SK-N-SH (cell line): ENCODE data around the gene CALML4. TPM values are rescaled to one million over a fixed set of nuclear protein-coding genes. Genes with fewer than 3 reads are reported as not detected.
"Not testable (repeated sequence)": the region's sequence is repeated elsewhere in the genome, so short reads cannot be mapped to it uniquely, and the experiment has no call there.

Experiments
- CTCF ChIA-PET: fragments of 300-600, 350-600 bp; formaldehyde crosslinking; extraction: SDS; loops from one replicate; lab custom pipeline; 2021; lab: Yijun Ruan, JAX
- POLR2A ChIA-PET: fragments of 350-600 bp; sonication (Branson Sonifier 250); formaldehyde crosslinking; extraction: SDS; loops from one replicate; lab custom pipeline; 2020; ENCODE audit warnings: antibody characterized with exemption, inconsistent platforms; lab: Yijun Ruan, JAX
- DNase-seq: peaks from one replicate; pipeline ENCODE4 v3.0.0; 2012
- H2AFZ ChIP-seq: fragments of 200-600 bp; sonication (generic); 2 replicates; pipeline ENCODE4 v1.8.1; 2016; ENCODE audit warnings: antibody characterized with exemption, mild to moderate bottlenecking, low read depth
- H3F3A ChIP-seq: fragments of 200-600 bp; sonication (generic); replicated peaks from 2 replicates; pipeline ENCODE3; 2016; ENCODE audit warnings: antibody characterized with exemption, mild to moderate bottlenecking; ENCODE audit not compliant: insufficient read depth
- H3K27ac ChIP-seq, 2 experiments: fragments of 200-500 bp in 1 of 2; fragments of 200-600 bp in 1 of 2; sonication (Bioruptor generic) in 1 of 2; sonication (generic), shearing (Covaris generic) in 1 of 2; 2 replicates each; pipeline versions ENCODE4 v1.5.1 to v1.6.1; 2014 to 2016; ENCODE audit warnings: low read depth in 2 of 2, inconsistent platforms in 1 of 2, low read length in 1 of 2, mild to moderate bottlenecking in 1 of 2, mixed read lengths in 1 of 2
- H3K27me3 ChIP-seq: fragments of 200-600 bp; sonication (generic), shearing (Covaris generic); 2 replicates; pipeline ENCODE4 v1.6.1; 2016; ENCODE audit warnings: mixed run types; ENCODE audit not compliant: insufficient read depth
- H3K36me3 ChIP-seq, 2 experiments: fragments of 200-500 bp in 1 of 2; fragments of 200-600 bp in 1 of 2; sonication (Bioruptor generic) in 1 of 2; sonication (generic) in 1 of 2; replicated peaks in 1 of 2; 2 replicates each; pipeline versions ENCODE3 to v1.5.1; 2014 to 2016; ENCODE audit warnings: low read length in 1 of 2, mild to moderate bottlenecking in 1 of 2; ENCODE audit not compliant: insufficient read depth in 2 of 2, control insufficient read depth in 1 of 2
- H3K4me1 ChIP-seq, 2 experiments: fragments of 200-500 bp in 1 of 2; fragments of 200-600 bp in 1 of 2; sonication (Bioruptor generic) in 1 of 2; sonication (generic), shearing (Covaris generic) in 1 of 2; 2 replicates each; pipeline versions ENCODE4 v1.5.1 to v1.6.1; 2014 to 2016; ENCODE audit warnings: low read depth in 1 of 2, low read length in 1 of 2, mixed run types in 1 of 2; ENCODE audit not compliant: insufficient read depth in 2 of 2, control insufficient read depth in 1 of 2
- H3K4me2 ChIP-seq: fragments of 200-600 bp; sonication (generic), shearing (Covaris generic); 2 replicates; pipeline ENCODE4 v1.6.1; 2017; ENCODE audit warnings: mixed run types
- H3K4me3 ChIP-seq, 2 experiments: fragments of 200-500 bp in 1 of 2; fragments of 200-600 bp in 1 of 2; sonication (Bioruptor generic) in 1 of 2; sonication (generic), shearing (Covaris generic) in 1 of 2; 2 replicates each; pipeline versions ENCODE4 v1.5.1 to v1.8.1; 2014 to 2016; ENCODE audit warnings: low read depth in 2 of 2, inconsistent platforms in 1 of 2, low read length in 1 of 2, mild to moderate bottlenecking in 1 of 2, mixed read lengths in 1 of 2, moderate library complexity in 1 of 2
- H3K79me2 ChIP-seq: fragments of 200-600 bp; sonication (generic); 2 replicates; pipeline ENCODE4 v1.8.1; 2017; ENCODE audit warnings: mild to moderate bottlenecking; ENCODE audit not compliant: insufficient read depth
- H3K9ac ChIP-seq: fragments of 200-600 bp; sonication (generic); 2 replicates; pipeline ENCODE4 v1.6.1; 2017; ENCODE audit warnings: mixed run types
- H3K9me2 ChIP-seq: fragments of 200-600 bp; sonication (generic); 2 replicates; pipeline ENCODE4 v1.6.1; 2017; ENCODE audit warnings: mixed run types
- H3K9me3 ChIP-seq: fragments of 200-600 bp; sonication (generic); 2 replicates; pipeline ENCODE4 v1.6.1; 2017; ENCODE audit warnings: mixed run types, mild to moderate bottlenecking, moderate library complexity
- H4K20me1 ChIP-seq: fragments of 200-600 bp; sonication (generic); 2 replicates; pipeline ENCODE4 v1.6.1; 2017; ENCODE audit warnings: mild to moderate bottlenecking, mixed run types; ENCODE audit not compliant: insufficient read depth
- EZH2phosphoT487 ChIP-seq: fragments of 200-600 bp; sonication (generic); IDR thresholded peaks from 2 replicates; pipeline ENCODE4 v1.6.1; 2017; ENCODE audit warnings: low read depth, mixed run types, mild to moderate bottlenecking, antibody characterized with exemption, moderate library complexity, borderline replicate concordance
- FOXJ3 ChIP-seq: sonication (generic); formaldehyde crosslinking; IDR thresholded peaks from 2 replicates; pipeline ENCODE4 v1.5.1; 2020; ENCODE audit warnings: mild to moderate bottlenecking, missing genetic modification reagents
- GABPA ChIP-seq: IDR thresholded peaks from 2 replicates; pipeline ENCODE4 v1.4.0; 2012; ENCODE audit warnings: low read depth, mild to moderate bottlenecking
- JUND ChIP-seq: IDR thresholded peaks from 2 replicates; pipeline ENCODE4 v1.4.0; 2012
- MEF2A ChIP-seq: IDR thresholded peaks from 2 replicates; pipeline ENCODE4 v1.4.0; 2012; ENCODE audit warnings: low read depth, borderline replicate concordance
- NFIC ChIP-seq: IDR thresholded peaks from 2 replicates; pipeline ENCODE4 v1.4.0; 2012; ENCODE audit warnings: borderline replicate concordance
- NRF1 ChIP-seq: IDR thresholded peaks from 2 replicates; pipeline ENCODE4 v1.6.1; 2012; ENCODE audit warnings: low read depth, mild to moderate bottlenecking, low read length
- POLR2AphosphoS5 ChIP-seq: IDR thresholded peaks from 2 replicates; pipeline ENCODE4 v1.6.1; 2012; ENCODE audit warnings: low read depth, low read length
- RAD21 ChIP-seq: IDR thresholded peaks from 2 replicates; pipeline ENCODE4 v1.6.1; 2012; ENCODE audit warnings: mild to moderate bottlenecking, low read length
- RCOR1 ChIP-seq: fragments of 150-350 bp; IDR thresholded peaks from 2 replicates; pipeline ENCODE4 v1.6.1; 2017; ENCODE audit warnings: antibody characterized with exemption, low read length
- RFX5 ChIP-seq: IDR thresholded peaks from 2 replicates; pipeline ENCODE4 v1.6.1; 2012; ENCODE audit warnings: mild to moderate bottlenecking, improper control_type of control experiment, low read length
- RXRA ChIP-seq: IDR thresholded peaks from 2 replicates; pipeline ENCODE4 v1.4.0; 2012; ENCODE audit warnings: low read depth, mild to moderate bottlenecking, borderline replicate concordance
- SIN3A ChIP-seq: IDR thresholded peaks from 2 replicates; pipeline ENCODE4 v1.6.1; 2012; ENCODE audit warnings: low read depth, mild to moderate bottlenecking, low read length, moderate library complexity, borderline replicate concordance
- SMC3 ChIP-seq: IDR thresholded peaks from 2 replicates; pipeline ENCODE4 v1.6.1; 2012; ENCODE audit warnings: low read depth, low read length, improper control_type of control experiment
- TAF1 ChIP-seq: IDR thresholded peaks from 2 replicates; pipeline ENCODE4 v1.6.1; 2012; ENCODE audit warnings: low read depth, mild to moderate bottlenecking, low read length, moderate library complexity, borderline replicate concordance
- WGBS: methylation state at CpG from one replicate; pipeline ENCODE4 v1.1.6; 2017; ENCODE audit warnings: low lambda C conversion rate; 5-methylcytosine and 5-hydroxymethylcytosine counted together
- polyA plus RNA-seq, 3 experiments: library from polyadenylated mRNA; depleted of rRNA; stranded (reverse); fragments of >200 nt; gene quantifications; 2 replicates each; pipeline ENCODE4 v1.2.3, GENCODE V29; 2012
- TF ChIP-seq, protein P1 (sequence below): fragments of 200-600 bp; sonication (generic); IDR thresholded peaks from 2 replicates; pipeline ENCODE4 v1.6.1; 2017; ENCODE audit warnings: antibody characterized with exemption, mild to moderate bottlenecking, moderate library complexity
- TF ChIP-seq, protein P2 (sequence below): fragments of 150-350 bp; IDR thresholded peaks from 2 replicates; pipeline ENCODE4 v1.6.1; 2016; ENCODE audit warnings: mild to moderate bottlenecking, low read depth, low read length
- TF ChIP-seq, protein P3 (sequence below): IDR thresholded peaks from 2 replicates; pipeline ENCODE4 v1.6.1; 2012; ENCODE audit warnings: mild to moderate bottlenecking, low read depth, low read length, moderate library complexity
- TF ChIP-seq, protein P4 (sequence below): fragments of 150-350 bp; IDR thresholded peaks from 2 replicates; pipeline ENCODE4 v1.6.1; 2017; ENCODE audit warnings: antibody characterized with exemption, low read length, low read depth, borderline replicate concordance
- TF ChIP-seq, protein P5 (sequence below): IDR thresholded peaks from 2 replicates; pipeline ENCODE4 v1.4.0; 2012; ENCODE audit warnings: low read depth, borderline replicate concordance

CALML4 gene
- polyA plus RNA-seq, 1 of the 3 experiments (the other 2 are of a cell fraction), result 3.1 TPM

DNA sequence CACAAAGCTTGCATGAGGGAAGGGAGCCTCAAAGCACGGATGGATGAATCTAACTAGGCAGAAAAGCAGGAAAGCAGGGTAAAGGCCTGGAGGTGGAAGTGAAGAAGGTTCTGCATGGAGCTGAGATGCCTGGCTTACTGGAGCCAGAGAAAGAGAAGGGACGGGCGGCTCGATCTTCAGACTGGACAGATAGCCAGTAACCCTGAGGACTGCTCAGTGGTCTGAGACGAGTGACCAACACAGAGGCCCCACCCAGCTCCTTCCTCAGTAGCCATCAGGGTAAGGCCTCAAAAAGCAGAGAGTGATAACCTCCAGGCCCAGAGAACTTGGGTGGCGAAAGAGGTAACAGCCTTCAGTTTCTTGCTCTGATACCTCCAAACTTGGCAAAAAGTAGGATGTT, 18.0 kb upstream of the CALML4 start:
- H3F3A ChIP-seq, result peaks cover 4% of the 10 kb centered on the region
- peaks cover 0 to 2% of the 10 kb centered on the region in 2 experiments for H3K36me3 ChIP-seq
- H3K4me3 ChIP-seq, result no peak overlapping the region
- POLR2A ChIA-PET, result no interaction called here
- no peaks in the 10 kb centered on the region for H3K9me2 ChIP-seq
- H3K9me3 ChIP-seq, result no peaks in the 10 kb centered on the region
- H3K27me3 ChIP-seq, result no peaks in the 10 kb centered on the region
- peaks cover 6% of the 10 kb centered on the region in 2 experiments; a peak in 1 of 4 replicates for H3K4me1 ChIP-seq
- no peak overlapping the region for H2AFZ ChIP-seq
- TF ChIP-seq, protein P1, sequence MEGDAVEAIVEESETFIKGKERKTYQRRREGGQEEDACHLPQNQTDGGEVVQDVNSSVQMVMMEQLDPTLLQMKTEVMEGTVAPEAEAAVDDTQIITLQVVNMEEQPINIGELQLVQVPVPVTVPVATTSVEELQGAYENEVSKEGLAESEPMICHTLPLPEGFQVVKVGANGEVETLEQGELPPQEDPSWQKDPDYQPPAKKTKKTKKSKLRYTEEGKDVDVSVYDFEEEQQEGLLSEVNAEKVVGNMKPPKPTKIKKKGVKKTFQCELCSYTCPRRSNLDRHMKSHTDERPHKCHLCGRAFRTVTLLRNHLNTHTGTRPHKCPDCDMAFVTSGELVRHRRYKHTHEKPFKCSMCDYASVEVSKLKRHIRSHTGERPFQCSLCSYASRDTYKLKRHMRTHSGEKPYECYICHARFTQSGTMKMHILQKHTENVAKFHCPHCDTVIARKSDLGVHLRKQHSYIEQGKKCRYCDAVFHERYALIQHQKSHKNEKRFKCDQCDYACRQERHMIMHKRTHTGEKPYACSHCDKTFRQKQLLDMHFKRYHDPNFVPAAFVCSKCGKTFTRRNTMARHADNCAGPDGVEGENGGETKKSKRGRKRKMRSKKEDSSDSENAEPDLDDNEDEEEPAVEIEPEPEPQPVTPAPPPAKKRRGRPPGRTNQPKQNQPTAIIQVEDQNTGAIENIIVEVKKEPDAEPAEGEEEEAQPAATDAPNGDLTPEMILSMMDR, result no peak
- TF ChIP-seq RCOR1 (no peak), RFX5 (no peak), RAD21 (no peak), RXRA (no peak), NFIC (no peak), NRF1 (no peak), EZH2phosphoT487 (no peak), TAF1 (no peak), POLR2AphosphoS5 (no peak), JUND (no peak), FOXJ3 (CRISPR knock-in tag) (no peak), MEF2A (no peak), GABPA (no peak), SIN3A (no peak), SMC3 (no peak)
- TF ChIP-seq, protein P2, sequence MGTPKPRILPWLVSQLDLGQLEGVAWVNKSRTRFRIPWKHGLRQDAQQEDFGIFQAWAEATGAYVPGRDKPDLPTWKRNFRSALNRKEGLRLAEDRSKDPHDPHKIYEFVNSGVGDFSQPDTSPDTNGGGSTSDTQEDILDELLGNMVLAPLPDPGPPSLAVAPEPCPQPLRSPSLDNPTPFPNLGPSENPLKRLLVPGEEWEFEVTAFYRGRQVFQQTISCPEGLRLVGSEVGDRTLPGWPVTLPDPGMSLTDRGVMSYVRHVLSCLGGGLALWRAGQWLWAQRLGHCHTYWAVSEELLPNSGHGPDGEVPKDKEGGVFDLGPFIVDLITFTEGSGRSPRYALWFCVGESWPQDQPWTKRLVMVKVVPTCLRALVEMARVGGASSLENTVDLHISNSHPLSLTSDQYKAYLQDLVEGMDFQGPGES, result no peak
- TF ChIP-seq, protein P3, sequence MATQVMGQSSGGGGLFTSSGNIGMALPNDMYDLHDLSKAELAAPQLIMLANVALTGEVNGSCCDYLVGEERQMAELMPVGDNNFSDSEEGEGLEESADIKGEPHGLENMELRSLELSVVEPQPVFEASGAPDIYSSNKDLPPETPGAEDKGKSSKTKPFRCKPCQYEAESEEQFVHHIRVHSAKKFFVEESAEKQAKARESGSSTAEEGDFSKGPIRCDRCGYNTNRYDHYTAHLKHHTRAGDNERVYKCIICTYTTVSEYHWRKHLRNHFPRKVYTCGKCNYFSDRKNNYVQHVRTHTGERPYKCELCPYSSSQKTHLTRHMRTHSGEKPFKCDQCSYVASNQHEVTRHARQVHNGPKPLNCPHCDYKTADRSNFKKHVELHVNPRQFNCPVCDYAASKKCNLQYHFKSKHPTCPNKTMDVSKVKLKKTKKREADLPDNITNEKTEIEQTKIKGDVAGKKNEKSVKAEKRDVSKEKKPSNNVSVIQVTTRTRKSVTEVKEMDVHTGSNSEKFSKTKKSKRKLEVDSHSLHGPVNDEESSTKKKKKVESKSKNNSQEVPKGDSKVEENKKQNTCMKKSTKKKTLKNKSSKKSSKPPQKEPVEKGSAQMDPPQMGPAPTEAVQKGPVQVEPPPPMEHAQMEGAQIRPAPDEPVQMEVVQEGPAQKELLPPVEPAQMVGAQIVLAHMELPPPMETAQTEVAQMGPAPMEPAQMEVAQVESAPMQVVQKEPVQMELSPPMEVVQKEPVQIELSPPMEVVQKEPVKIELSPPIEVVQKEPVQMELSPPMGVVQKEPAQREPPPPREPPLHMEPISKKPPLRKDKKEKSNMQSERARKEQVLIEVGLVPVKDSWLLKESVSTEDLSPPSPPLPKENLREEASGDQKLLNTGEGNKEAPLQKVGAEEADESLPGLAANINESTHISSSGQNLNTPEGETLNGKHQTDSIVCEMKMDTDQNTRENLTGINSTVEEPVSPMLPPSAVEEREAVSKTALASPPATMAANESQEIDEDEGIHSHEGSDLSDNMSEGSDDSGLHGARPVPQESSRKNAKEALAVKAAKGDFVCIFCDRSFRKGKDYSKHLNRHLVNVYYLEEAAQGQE, result no peak
- TF ChIP-seq, protein P4, sequence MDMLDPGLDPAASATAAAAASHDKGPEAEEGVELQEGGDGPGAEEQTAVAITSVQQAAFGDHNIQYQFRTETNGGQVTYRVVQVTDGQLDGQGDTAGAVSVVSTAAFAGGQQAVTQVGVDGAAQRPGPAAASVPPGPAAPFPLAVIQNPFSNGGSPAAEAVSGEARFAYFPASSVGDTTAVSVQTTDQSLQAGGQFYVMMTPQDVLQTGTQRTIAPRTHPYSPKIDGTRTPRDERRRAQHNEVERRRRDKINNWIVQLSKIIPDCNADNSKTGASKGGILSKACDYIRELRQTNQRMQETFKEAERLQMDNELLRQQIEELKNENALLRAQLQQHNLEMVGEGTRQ, result no peak
- TF ChIP-seq, protein P5, sequence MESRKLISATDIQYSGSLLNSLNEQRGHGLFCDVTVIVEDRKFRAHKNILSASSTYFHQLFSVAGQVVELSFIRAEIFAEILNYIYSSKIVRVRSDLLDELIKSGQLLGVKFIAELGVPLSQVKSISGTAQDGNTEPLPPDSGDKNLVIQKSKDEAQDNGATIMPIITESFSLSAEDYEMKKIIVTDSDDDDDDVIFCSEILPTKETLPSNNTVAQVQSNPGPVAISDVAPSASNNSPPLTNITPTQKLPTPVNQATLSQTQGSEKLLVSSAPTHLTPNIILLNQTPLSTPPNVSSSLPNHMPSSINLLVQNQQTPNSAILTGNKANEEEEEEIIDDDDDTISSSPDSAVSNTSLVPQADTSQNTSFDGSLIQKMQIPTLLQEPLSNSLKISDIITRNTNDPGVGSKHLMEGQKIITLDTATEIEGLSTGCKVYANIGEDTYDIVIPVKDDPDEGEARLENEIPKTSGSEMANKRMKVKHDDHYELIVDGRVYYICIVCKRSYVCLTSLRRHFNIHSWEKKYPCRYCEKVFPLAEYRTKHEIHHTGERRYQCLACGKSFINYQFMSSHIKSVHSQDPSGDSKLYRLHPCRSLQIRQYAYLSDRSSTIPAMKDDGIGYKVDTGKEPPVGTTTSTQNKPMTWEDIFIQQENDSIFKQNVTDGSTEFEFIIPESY, result no peak
- CTCF ChIA-PET, result no interaction called here
- H3K79me2 ChIP-seq, result peaks cover 75% of the 10 kb centered on the region
- H3K27ac ChIP-seq, result no peak overlapping the region
- DNase-seq, result no peak
- 96% methylated on average over 6 of the region's 6 CpGs for WGBS
- peaks cover 11% of the 10 kb centered on the region; the same call in 1 of the 2 replicates for H4K20me1 ChIP-seq
- no peak overlapping the region for H3K9ac ChIP-seq
- no peak overlapping the region for H3K4me2 ChIP-seq

DNA sequence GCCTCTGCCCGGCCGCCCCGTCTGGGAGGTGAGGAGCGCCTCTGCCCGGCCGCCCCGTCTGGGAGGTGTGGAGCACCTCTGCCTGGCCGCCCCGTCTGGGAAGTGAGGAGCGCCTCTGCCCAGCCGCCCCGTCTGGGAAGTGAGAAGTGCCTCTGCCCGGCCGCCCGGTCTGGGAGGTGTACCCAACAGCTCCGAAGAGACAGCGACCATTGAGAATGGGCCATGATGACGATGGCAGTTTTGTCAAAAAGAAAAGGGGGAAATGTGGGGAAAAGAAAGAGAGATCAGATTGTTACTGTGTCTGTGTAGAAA, 17.3 kb upstream of the CALML4 start:
- POLR2A ChIA-PET, H3K9me2 ChIP-seq, H3K27ac ChIP-seq, H3K9ac ChIP-seq, CTCF ChIA-PET, H3K36me3 ChIP-seq, H3K27me3 ChIP-seq, H4K20me1 ChIP-seq, H3K4me2 ChIP-seq, H3K4me1 ChIP-seq, H3K9me3 ChIP-seq, DNase-seq, H3F3A ChIP-seq, H2AFZ ChIP-seq, H3K4me3 ChIP-seq: not testable (repeated sequence)
- WGBS, result 97% methylated on average over 10 of the region's 18 CpGs
- H3K79me2 ChIP-seq, result peaks cover 69% of the 10 kb centered on the region
